A549 (cell line): ENCODE measurements around the gene GRID1. TPM values are rescaled to one million over a fixed set of nuclear protein-coding genes. Genes with fewer than 3 reads are reported as not detected.

Experiments
- ATAC-seq, 2 experiments: fragments of 200-7000 bp in 1 of 2; fragments of >200 bp in 1 of 2; cut with Nextera tagmentation in 1 of 2; cut with Tn5 transposase in 1 of 2; 3 replicates each; pipeline versions ENCODE4 v1.8.0 to v1.9.1; 2018 to 2020; ENCODE audit warnings: mild to moderate bottlenecking in 1 of 2, moderate library complexity in 1 of 2
- CTCF ChIA-PET: fragments of 300-600 bp; sonication (Branson Sonifier 250); formaldehyde crosslinking; extraction: SDS; loops from one replicate; lab custom pipeline; 2021; ENCODE audit warnings: antibody characterized with exemption, inconsistent platforms; lab: Yijun Ruan, JAX
- POLR2A ChIA-PET: fragments of 350-600 bp; formaldehyde crosslinking; extraction: SDS; loops from one replicate; lab custom pipeline; 2021; ENCODE audit warnings: antibody characterized with exemption, inconsistent platforms; lab: Yijun Ruan, JAX
- DNase-seq, 2 experiments: peaks; one replicate each; pipeline versions ENCODE4 v3.0.0 to v3.0.0-alpha.2; 2011 to 2016; ENCODE audit warnings: low read depth in 1 of 2, low spot score in 1 of 2
- FAIRE-seq: peaks from 2 replicates; lab custom pipeline; 2011; peaks lifted over from hg19 to GRCh38; lab: Jason Lieb, UNC
- H3K27ac ChIP-seq, 2 experiments: fragments of >200 bp; sonication (Bioruptor Twin); formaldehyde crosslinking; 3 replicates each; pipeline ENCODE4 v1.5.1; 2016 to 2017
- H3K4me1 ChIP-seq: fragments of >200 bp; sonication (Bioruptor Twin); formaldehyde crosslinking; 3 replicates; pipeline ENCODE4 v1.6.1; 2016
- H3K4me2 ChIP-seq: fragments of >200 bp; sonication (Bioruptor Twin); formaldehyde crosslinking; 3 replicates; pipeline ENCODE4 v1.6.1; 2016
- H3K4me3 ChIP-seq: fragments of >200 bp; sonication (Bioruptor Twin); formaldehyde crosslinking; 3 replicates; pipeline ENCODE4 v1.5.1; 2016
- H3K9me3 ChIP-seq: fragments of >200 bp; sonication (Bioruptor Twin); formaldehyde crosslinking; 3 replicates; pipeline ENCODE4 v1.6.1; 2016
- ESRRA ChIP-seq: fragments of 150-350 bp; IDR thresholded peaks from 2 replicates; pipeline ENCODE4 v1.6.1; 2014; ENCODE audit warnings: mild to moderate bottlenecking, low read length, borderline replicate concordance
- FOSB ChIP-seq: fragments of 250-450 bp; sonication (Bioruptor Pico); IDR thresholded peaks from 2 replicates; pipeline ENCODE4 v1.5.0; 2020; ENCODE audit warnings: mild to moderate bottlenecking, moderate library complexity
- FOSL2 ChIP-seq, 2 experiments: fragments of 450-650 bp in 1 of 2; fragments of >200 bp in 1 of 2; sonication (Bioruptor Twin) in 1 of 2; formaldehyde crosslinking; IDR thresholded peaks; 2 replicates each; pipeline versions ENCODE4 v1.5.0 to v1.6.1; 2016 to 2020; ENCODE audit warnings: mild to moderate bottlenecking in 1 of 2, moderate library complexity in 1 of 2
- HEYL ChIP-seq: fragments of 250-450 bp; sonication (Bioruptor Pico); IDR thresholded peaks from 2 replicates; pipeline ENCODE4 v1.8.0; 2021; ENCODE audit warnings: mild to moderate bottlenecking, moderate library complexity
- HOXA7 ChIP-seq: fragments of 250-450 bp; sonication (Bioruptor Pico); IDR thresholded peaks from 2 replicates; pipeline ENCODE4 v1.5.0; 2020; ENCODE audit warnings: mild to moderate bottlenecking, moderate library complexity
- HOXB5 ChIP-seq: fragments of 250-450 bp; sonication (Bioruptor Pico); IDR thresholded peaks from 2 replicates; pipeline ENCODE4 v1.5.0; 2020; ENCODE audit warnings: mild to moderate bottlenecking, moderate library complexity
- JUNB ChIP-seq: fragments of >200 bp; sonication (Bioruptor Twin); formaldehyde crosslinking; IDR thresholded peaks from 2 replicates; pipeline ENCODE4 v1.6.1; 2016
- KDM5A ChIP-seq: fragments of 200-600 bp; sonication (generic); IDR thresholded peaks from 2 replicates; pipeline ENCODE4 v1.6.1; 2016; ENCODE audit warnings: antibody characterized with exemption, mild to moderate bottlenecking
- MAZ ChIP-seq: fragments of 150-350 bp; IDR thresholded peaks from 2 replicates; pipeline ENCODE4 v1.6.1; 2014; ENCODE audit warnings: antibody characterized with exemption, low read depth, low read length, borderline replicate concordance
- MYC ChIP-seq: IDR thresholded peaks from 2 replicates; pipeline ENCODE4 v1.6.1; 2012; ENCODE audit warnings: mild to moderate bottlenecking, inconsistent platforms, low read length, improper control_type of control experiment, borderline replicate concordance
- PHF8 ChIP-seq: fragments of 200-600 bp; sonication (generic); IDR thresholded peaks from 2 replicates; pipeline ENCODE4 v1.6.1; 2016; ENCODE audit warnings: low read depth, mild to moderate bottlenecking, antibody characterized with exemption, moderate library complexity, borderline replicate concordance
- RCOR1 ChIP-seq: fragments of 150-350 bp; IDR thresholded peaks from 2 replicates; pipeline ENCODE4 v1.6.1; 2014; ENCODE audit warnings: antibody characterized with exemption, low read length, low read depth
- SMC3 ChIP-seq: fragments of >200 bp; sonication (Bioruptor Twin); formaldehyde crosslinking; IDR thresholded peaks from 3 replicates; pipeline ENCODE4 v1.6.1; 2018; ENCODE audit warnings: inconsistent platforms
- TFCP2L1 ChIP-seq: fragments of 250-450 bp; sonication (Bioruptor Pico); IDR thresholded peaks from 2 replicates; pipeline ENCODE4 v1.5.0; 2021; ENCODE audit warnings: mild to moderate bottlenecking
- TP53 ChIP-seq: fragments of 250-450 bp; sonication (Bioruptor Pico); IDR thresholded peaks from 2 replicates; pipeline ENCODE4 v1.5.0; 2021; ENCODE audit warnings: mild to moderate bottlenecking, moderate library complexity
- ZFP36 ChIP-seq: fragments of 450-650 bp; IDR thresholded peaks from 2 replicates; pipeline ENCODE4 v1.6.1; 2014; ENCODE audit warnings: borderline replicate concordance; ENCODE audit not compliant: partially characterized antibody
- WGBS: methylation state at CpG from one replicate; pipeline ENCODE4 v1.1.6; 2017; ENCODE audit errors: missing lambda C conversion rate; 5-methylcytosine and 5-hydroxymethylcytosine counted together
- polyA plus RNA-seq, 4 experiments: library from polyadenylated mRNA; depleted of rRNA in 3 of 4; stranded (reverse); fragments of >200 nt; fragmentation: RNase III in 1 of 4; extraction: RNeasy Plus Mini Kit Qiagen cat#74134 plus additional on column Dnase treatment in 1 of 4; gene quantifications; 2 replicates in 3 of 4; 3 replicates in 1 of 4; pipeline ENCODE4 v1.2.3, GENCODE V29; 2011 to 2017
- TF ChIP-seq, protein P1 (sequence below): fragments of 450-650 bp; IDR thresholded peaks from 2 replicates; pipeline ENCODE4 v1.6.1; 2014; ENCODE audit warnings: antibody characterized with exemption
- TF ChIP-seq, protein P2 (sequence below): fragments of 200-600 bp; sonication (generic); IDR thresholded peaks from 2 replicates; pipeline ENCODE4 v1.6.1; 2016; ENCODE audit warnings: antibody characterized with exemption, mild to moderate bottlenecking, moderate library complexity
- TF ChIP-seq, protein P3 (sequence below): fragments of 250-450 bp; sonication (Bioruptor Pico); IDR thresholded peaks from 2 replicates; pipeline ENCODE4 v1.5.0; 2020; ENCODE audit warnings: low read depth, mild to moderate bottlenecking, moderate library complexity
- TF ChIP-seq, protein P4 (sequence below): fragments of >200 bp; sonication (Bioruptor Twin); formaldehyde crosslinking; IDR thresholded peaks from 3 replicates; pipeline ENCODE4 v1.6.1; 2016
- TF ChIP-seq, protein P5 (sequence below): fragments of 250-450 bp; sonication (Bioruptor Pico); IDR thresholded peaks from 2 replicates; pipeline ENCODE4 v1.5.0; 2021; ENCODE audit warnings: mild to moderate bottlenecking, moderate library complexity, borderline replicate concordance
- TF ChIP-seq, protein P6 (sequence below): IDR thresholded peaks from 2 replicates; pipeline ENCODE4 v1.6.1; 2012; ENCODE audit warnings: low read depth, borderline replicate concordance
- TF ChIP-seq, protein P7 (sequence below): IDR thresholded peaks from 2 replicates; pipeline ENCODE4 v1.6.1; 2012

Gene GRID1
- polyA plus RNA-seq, 2 of the 4 experiments (the other 2 are of a cell fraction): 0.14 to 0.30 TPM

DNA sequence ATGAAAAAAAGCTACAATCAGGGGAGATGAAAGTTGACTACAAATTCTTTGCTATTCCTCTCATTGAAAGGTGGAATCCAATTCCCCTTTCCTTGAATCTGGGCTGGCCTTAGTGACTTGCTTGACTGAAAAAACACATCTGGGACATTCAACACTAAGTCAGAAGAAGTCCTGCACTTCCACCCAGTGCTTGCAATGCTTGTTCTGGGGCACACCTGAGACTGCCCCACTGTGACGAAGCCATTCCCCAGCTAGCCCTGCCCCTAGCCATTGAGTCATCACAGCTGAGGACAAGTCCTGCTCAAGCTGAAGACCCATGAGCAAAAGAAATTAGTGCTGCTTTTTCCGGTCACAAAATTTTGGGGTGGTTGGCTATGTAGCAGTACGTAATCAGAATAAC is 19.2 kb upstream of the GRID1 start (continued):
- TF ChIP-seq, protein P1, sequence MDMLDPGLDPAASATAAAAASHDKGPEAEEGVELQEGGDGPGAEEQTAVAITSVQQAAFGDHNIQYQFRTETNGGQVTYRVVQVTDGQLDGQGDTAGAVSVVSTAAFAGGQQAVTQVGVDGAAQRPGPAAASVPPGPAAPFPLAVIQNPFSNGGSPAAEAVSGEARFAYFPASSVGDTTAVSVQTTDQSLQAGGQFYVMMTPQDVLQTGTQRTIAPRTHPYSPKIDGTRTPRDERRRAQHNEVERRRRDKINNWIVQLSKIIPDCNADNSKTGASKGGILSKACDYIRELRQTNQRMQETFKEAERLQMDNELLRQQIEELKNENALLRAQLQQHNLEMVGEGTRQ: no peak
- TF ChIP-seq HOXB5 (CRISPR knock-in tag) (no peak), TFCP2L1 (CRISPR knock-in tag) (no peak)

DNA sequence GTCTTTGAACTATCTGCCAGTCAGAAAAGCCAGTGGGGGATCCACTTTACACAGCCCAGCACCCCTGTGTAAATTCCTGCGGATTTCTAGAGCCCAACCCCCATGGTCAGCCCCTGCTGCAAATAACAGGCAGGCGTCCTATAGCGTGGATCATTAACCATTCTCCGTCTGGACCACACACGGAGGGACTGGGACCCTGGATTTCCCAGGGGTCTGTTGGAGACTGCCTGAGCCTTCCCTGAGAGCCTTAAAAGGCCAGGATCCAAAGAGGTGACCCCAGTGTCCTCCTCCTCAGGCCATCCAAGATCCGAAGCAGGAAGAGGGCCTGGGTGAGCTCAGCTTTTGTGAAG is 11.2 kb upstream of the GRID1 start:
- no peak for ATAC-seq
- ChIA-PET POLR2A (no interaction called here), CTCF (interaction anchor here (0.6 to 4.0 kb wide), 10 partner anchors 9 to 1837 kb away, joined by 3 to 24 read pairs (median 4); partner anchors contain the start of gene GRID1)
- no peak for FAIRE-seq
- TF ChIP-seq HOXA7 (no peak), SMC3 (no peak), ESRRA (no peak), RCOR1 (no peak)
- TF ChIP-seq, all 56 proteins: peak for 0
- no peak for DNase-seq
- no peaks in the 10 kb centered on the region for H3K4me1 ChIP-seq
- 22% methylated on average over 5 of the region's 6 CpGs for WGBS
- no peak overlapping the region for H3K4me2 ChIP-seq
- no peak overlapping the region for H3K27ac ChIP-seq
- no peaks in the 10 kb centered on the region for H3K9me3 ChIP-seq
- H3K4me3 ChIP-seq: no peak overlapping the region

DNA sequence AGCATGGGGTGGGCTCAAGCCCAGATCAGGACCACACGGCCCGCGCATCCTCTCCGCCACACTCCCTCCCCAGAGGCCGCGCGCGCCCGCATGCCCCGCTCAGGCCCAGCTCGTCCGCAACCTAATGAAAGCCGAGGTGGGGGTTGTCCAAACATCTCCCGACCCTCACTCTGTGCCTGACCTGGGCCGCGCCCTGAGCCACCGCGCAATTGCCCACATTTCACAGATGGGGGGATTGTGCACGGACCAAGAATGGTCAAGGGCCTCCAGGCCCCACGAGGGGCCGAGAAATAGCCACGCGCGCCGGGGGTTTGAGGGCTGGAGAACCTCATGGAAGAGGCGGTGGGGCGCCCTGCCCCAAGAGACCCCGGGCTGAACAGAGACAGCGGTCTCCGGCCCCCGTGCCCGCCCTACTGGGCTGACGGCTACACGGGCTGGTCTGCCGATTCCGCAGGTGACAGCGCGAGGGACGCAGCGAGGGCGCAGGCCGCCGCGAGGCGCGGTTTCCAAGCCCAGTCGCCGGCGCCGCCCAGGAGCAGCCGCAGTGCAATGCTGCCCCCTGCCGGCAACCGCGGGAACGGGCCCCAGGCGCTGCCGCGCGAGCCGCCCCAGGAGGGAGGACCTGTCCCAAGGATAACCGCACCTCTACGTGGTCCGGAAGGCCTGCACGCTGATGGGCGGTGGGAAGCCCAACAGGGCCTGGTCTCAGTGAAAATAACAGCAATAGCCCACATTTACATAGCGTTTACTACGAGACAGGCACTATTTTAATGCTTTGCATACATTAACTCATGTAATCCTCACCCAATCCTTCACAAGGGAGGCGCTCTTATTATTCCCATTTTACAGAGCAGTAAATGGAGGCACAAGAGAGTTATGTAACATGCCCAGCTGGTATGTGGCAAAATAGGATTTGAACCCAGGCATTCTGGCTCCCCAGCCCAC is 10.5 kb upstream of the GRID1 start:
- FAIRE-seq (no peak), ATAC-seq (peak; percentile 90 to 98), DNase-seq (peak; percentile 71 to 75)
- WGBS: 51% methylated on average over 43 of the region's 68 CpGs
- Histone ChIP-seq H3K27ac (peak overlapping the region in 1 of 2 experiments; percentile 56; a peak in 2 of 6 replicates), H3K4me3 (no peak overlapping the region), H3K9me3 (no peaks in the 10 kb centered on the region), H3K4me1 (no peaks in the 10 kb centered on the region), H3K4me2 (peak overlapping the region; percentile 73)
- ChIA-PET CTCF (interaction anchor here (0.6 to 4.0 kb wide), 19 partner anchors 9 to 1837 kb away, joined by 3 to 24 read pairs (median 3); partner anchors contain the start of gene GRID1), POLR2A (no interaction called here)
- TF ChIP-seq PHF8 (no peak), ESRRA (no peak), FOSL2 (IDR thresholded peaks at IDR 0.05) (no peak), FOSL2 (CRISPR knock-in tag; IDR thresholded peaks at IDR 0.05) (no peak), MAZ (no peak), KDM5A (no peak), HEYL (CRISPR knock-in tag) (no peak), MYC (no peak), TP53 (CRISPR knock-in tag) (no peak), ZFP36 (no peak), JUNB (no peak), SMC3 (peak; percentile 92), FOSB (CRISPR knock-in tag) (no peak), RCOR1 (no peak)
- TF ChIP-seq, protein P2, sequence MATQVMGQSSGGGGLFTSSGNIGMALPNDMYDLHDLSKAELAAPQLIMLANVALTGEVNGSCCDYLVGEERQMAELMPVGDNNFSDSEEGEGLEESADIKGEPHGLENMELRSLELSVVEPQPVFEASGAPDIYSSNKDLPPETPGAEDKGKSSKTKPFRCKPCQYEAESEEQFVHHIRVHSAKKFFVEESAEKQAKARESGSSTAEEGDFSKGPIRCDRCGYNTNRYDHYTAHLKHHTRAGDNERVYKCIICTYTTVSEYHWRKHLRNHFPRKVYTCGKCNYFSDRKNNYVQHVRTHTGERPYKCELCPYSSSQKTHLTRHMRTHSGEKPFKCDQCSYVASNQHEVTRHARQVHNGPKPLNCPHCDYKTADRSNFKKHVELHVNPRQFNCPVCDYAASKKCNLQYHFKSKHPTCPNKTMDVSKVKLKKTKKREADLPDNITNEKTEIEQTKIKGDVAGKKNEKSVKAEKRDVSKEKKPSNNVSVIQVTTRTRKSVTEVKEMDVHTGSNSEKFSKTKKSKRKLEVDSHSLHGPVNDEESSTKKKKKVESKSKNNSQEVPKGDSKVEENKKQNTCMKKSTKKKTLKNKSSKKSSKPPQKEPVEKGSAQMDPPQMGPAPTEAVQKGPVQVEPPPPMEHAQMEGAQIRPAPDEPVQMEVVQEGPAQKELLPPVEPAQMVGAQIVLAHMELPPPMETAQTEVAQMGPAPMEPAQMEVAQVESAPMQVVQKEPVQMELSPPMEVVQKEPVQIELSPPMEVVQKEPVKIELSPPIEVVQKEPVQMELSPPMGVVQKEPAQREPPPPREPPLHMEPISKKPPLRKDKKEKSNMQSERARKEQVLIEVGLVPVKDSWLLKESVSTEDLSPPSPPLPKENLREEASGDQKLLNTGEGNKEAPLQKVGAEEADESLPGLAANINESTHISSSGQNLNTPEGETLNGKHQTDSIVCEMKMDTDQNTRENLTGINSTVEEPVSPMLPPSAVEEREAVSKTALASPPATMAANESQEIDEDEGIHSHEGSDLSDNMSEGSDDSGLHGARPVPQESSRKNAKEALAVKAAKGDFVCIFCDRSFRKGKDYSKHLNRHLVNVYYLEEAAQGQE: no peak
- TF ChIP-seq, protein P3, sequence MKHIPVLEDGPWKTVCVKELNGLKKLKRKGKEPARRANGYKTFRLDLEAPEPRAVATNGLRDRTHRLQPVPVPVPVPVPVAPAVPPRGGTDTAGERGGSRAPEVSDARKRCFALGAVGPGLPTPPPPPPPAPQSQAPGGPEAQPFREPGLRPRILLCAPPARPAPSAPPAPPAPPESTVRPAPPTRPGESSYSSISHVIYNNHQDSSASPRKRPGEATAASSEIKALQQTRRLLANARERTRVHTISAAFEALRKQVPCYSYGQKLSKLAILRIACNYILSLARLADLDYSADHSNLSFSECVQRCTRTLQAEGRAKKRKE (CRISPR knock-in tag): no peak
- TF ChIP-seq, protein P4, sequence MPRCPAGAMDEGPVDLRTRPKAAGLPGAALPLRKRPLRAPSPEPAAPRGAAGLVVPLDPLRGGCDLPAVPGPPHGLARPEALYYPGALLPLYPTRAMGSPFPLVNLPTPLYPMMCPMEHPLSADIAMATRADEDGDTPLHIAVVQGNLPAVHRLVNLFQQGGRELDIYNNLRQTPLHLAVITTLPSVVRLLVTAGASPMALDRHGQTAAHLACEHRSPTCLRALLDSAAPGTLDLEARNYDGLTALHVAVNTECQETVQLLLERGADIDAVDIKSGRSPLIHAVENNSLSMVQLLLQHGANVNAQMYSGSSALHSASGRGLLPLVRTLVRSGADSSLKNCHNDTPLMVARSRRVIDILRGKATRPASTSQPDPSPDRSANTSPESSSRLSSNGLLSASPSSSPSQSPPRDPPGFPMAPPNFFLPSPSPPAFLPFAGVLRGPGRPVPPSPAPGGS: no peak
- TF ChIP-seq, protein P5, sequence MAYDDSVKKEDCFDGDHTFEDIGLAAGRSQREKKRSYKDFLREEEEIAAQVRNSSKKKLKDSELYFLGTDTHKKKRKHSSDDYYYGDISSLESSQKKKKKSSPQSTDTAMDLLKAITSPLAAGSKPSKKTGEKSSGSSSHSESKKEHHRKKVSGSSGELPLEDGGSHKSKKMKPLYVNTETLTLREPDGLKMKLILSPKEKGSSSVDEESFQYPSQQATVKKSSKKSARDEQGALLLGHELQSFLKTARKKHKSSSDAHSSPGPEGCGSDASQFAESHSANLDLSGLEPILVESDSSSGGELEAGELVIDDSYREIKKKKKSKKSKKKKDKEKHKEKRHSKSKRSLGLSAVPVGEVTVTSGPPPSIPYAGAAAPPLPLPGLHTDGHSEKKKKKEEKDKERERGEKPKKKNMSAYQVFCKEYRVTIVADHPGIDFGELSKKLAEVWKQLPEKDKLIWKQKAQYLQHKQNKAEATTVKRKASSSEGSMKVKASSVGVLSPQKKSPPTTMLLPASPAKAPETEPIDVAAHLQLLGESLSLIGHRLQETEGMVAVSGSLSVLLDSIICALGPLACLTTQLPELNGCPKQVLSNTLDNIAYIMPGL (CRISPR knock-in tag): no peak
- TF ChIP-seq, protein P6, sequence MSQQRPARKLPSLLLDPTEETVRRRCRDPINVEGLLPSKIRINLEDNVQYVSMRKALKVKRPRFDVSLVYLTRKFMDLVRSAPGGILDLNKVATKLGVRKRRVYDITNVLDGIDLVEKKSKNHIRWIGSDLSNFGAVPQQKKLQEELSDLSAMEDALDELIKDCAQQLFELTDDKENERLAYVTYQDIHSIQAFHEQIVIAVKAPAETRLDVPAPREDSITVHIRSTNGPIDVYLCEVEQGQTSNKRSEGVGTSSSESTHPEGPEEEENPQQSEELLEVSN: no peak
- TF ChIP-seq, protein P7, sequence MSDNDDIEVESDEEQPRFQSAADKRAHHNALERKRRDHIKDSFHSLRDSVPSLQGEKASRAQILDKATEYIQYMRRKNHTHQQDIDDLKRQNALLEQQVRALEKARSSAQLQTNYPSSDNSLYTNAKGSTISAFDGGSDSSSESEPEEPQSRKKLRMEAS: peak; percentile 49
